ENCODE data around the gene ALKBH5.

DNA sequence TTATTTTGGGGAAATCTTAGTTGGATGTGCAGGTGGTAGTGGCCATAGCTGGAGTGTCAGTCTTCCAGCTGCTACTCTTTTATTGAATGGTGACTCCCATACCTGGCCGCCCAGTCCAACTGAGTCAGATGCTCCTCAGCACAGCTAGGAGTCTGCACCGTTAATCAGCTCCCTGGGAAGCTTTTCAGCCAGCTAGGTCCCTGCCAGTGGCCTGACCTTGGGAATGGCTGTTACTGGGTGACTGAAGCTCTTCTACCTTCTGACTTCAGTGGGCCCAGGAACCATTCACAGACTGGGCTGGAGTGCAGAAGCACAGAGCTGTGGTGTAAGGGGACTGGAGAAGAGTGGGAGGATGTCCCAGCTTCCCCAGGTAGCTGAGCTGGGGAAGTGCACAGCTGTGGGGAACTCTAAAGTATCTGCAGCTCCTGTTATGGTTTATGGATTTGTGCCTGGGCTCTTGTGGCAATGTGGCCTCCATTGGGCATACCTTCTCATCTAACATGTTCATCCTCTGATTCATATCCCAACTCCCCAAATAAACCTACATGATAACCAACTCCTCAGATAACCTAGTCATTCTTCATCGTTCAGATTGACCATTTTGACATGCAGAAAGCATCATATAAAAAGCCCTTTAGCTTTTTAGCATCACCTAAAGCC lies 14.0 kb downstream of the ALKBH5 start:
- TF ChIP-seq, protein P1, sequence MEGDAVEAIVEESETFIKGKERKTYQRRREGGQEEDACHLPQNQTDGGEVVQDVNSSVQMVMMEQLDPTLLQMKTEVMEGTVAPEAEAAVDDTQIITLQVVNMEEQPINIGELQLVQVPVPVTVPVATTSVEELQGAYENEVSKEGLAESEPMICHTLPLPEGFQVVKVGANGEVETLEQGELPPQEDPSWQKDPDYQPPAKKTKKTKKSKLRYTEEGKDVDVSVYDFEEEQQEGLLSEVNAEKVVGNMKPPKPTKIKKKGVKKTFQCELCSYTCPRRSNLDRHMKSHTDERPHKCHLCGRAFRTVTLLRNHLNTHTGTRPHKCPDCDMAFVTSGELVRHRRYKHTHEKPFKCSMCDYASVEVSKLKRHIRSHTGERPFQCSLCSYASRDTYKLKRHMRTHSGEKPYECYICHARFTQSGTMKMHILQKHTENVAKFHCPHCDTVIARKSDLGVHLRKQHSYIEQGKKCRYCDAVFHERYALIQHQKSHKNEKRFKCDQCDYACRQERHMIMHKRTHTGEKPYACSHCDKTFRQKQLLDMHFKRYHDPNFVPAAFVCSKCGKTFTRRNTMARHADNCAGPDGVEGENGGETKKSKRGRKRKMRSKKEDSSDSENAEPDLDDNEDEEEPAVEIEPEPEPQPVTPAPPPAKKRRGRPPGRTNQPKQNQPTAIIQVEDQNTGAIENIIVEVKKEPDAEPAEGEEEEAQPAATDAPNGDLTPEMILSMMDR (IDR thresholded peaks at IDR 0.05): no peak
- TF ChIP-seq GABPA (IDR thresholded peaks at IDR 0.05; ENCODE audit: low read depth) (no peak), SMC3 (IDR thresholded peaks at IDR 0.05; ENCODE audit: low read depth, low read length) (no peak), EP300 (IDR thresholded peaks at IDR 0.05; ENCODE audit: borderline replicate concordance in 1 of 2, low read depth in 1 of 2, low read length in 1 of 2) (no peak), SIN3A (IDR thresholded peaks at IDR 0.05; ENCODE audit: borderline replicate concordance, low read depth, low read length) (no peak), MEF2A (IDR thresholded peaks at IDR 0.05; ENCODE audit: borderline replicate concordance, low read depth) (no peak), EZH2phosphoT487 (IDR thresholded peaks at IDR 0.05; ENCODE audit: borderline replicate concordance, low read depth) (no peak), POLR2AphosphoS5 (IDR thresholded peaks at IDR 0.05; ENCODE audit: low read depth, low read length) (no peak), RFX5 (IDR thresholded peaks at IDR 0.05; ENCODE audit: low read length) (no peak), CHD2 (IDR thresholded peaks at IDR 0.05; ENCODE audit: low read length, partially characterized antibody) (no peak), JUND (IDR thresholded peaks at IDR 0.05) (no peak), TEAD4 (IDR thresholded peaks at IDR 0.05; ENCODE audit: borderline replicate concordance, insufficient read depth) (no peak), NRF1 (IDR thresholded peaks at IDR 0.05; ENCODE audit: low read depth, low read length) (no peak)
- TF ChIP-seq, protein P2, sequence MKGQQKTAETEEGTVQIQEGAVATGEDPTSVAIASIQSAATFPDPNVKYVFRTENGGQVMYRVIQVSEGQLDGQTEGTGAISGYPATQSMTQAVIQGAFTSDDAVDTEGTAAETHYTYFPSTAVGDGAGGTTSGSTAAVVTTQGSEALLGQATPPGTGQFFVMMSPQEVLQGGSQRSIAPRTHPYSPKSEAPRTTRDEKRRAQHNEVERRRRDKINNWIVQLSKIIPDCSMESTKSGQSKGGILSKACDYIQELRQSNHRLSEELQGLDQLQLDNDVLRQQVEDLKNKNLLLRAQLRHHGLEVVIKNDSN (IDR thresholded peaks at IDR 0.05; ENCODE audit: borderline replicate concordance, low read depth): no peak
